GM23338 (cell line): ENCODE results near the gene CHORDC1.
A peak's percentile ranks its signal among the peaks of the same experiment; 100 is the strongest.

Experiments used
- CTCF ChIP-seq, 2 experiments: fragments of 200-600 bp in 1 of 2; sonication (generic) in 1 of 2; conservative IDR thresholded peaks; 2 replicates each; pipeline versions ENCODE4 v1.5.1 to v1.6.1; 2016 to 2017; ENCODE audit warnings: antibody characterized with exemption in 2 of 2, low read depth in 2 of 2, mild to moderate bottlenecking in 2 of 2, moderate library complexity in 1 of 2
- EZH2 ChIP-seq: fragments of 200-600 bp; sonication (generic); IDR thresholded peaks from one replicate; pipeline ENCODE4 v1.8.0; 2017; ENCODE audit warnings: antibody characterized with exemption, mild to moderate bottlenecking, low read depth; ENCODE audit not compliant: unreplicated experiment
- POLR2AphosphoS5 ChIP-seq: IDR thresholded peaks from 2 replicates; pipeline ENCODE4 v1.6.1; 2016; ENCODE audit warnings: antibody characterized with exemption, low read depth

GRCh38 chr11:90222459-90223247 is at the start of gene CHORDC1:
- TF ChIP-seq CTCF (conservative IDR thresholded peaks at IDR 0.05; ENCODE audit: low read depth in 2 of 2): no peak
- TF ChIP-seq POLR2AphosphoS5: peak; percentile 96
- TF ChIP-seq EZH2: no peak
